Endothelial cell of umbilical vein (primary cell): ENCODE results near the gene THAP10. TPM values are rescaled to one million over a fixed set of nuclear protein-coding genes. Genes with fewer than 3 reads are reported as not detected.

Source experiments
- BruUV-seq: library from RNA; stranded (reverse); fragments of 400-500 nt; replicated peaks from 2 replicates; lab custom pipeline; 2021; lab: Mats Ljungman, UMichigan
- CTCF ChIA-PET: fragments of 300-600, 350-600 bp; sonication (Branson Sonifier 250); formaldehyde crosslinking; loops from one replicate; lab custom pipeline; 2021; ENCODE audit warnings: antibody characterized with exemption, inconsistent platforms; lab: Charles Lee
- POLR2A ChIA-PET: fragments of 300-600, 350-600 bp; sonication (Branson Sonifier 250); formaldehyde crosslinking; loops from one replicate; lab custom pipeline; 2021; ENCODE audit warnings: antibody characterized with exemption, inconsistent platforms; lab: Charles Lee
- DNase-seq: peaks from one replicate; pipeline ENCODE4 v3.0.0-alpha.2; 2011; ENCODE audit warnings: low read depth, low spot score
- FAIRE-seq: peaks from 2 replicates; lab custom pipeline; 2011; peaks lifted over from hg19 to GRCh38; lab: Jason Lieb, UNC
- H2AFZ ChIP-seq: 2 replicates; pipeline ENCODE4 v1.6.0; 2012; ENCODE audit warnings: low read depth, low read length, control low read depth, inconsistent platforms
- H3K27ac ChIP-seq: 2 replicates; pipeline ENCODE4 v1.5.1; 2011; ENCODE audit warnings: low read depth, mild to moderate bottlenecking, control low read depth, low read length, moderate library complexity; ENCODE audit not compliant: insufficient read depth
- H3K27me3 ChIP-seq, 2 experiments: 2 replicates each; pipeline versions ENCODE4 v1.6.0 to v1.6.1; 2011; ENCODE audit warnings: low read length in 2 of 2, mixed read lengths in 1 of 2; ENCODE audit not compliant: control insufficient read depth in 2 of 2, insufficient read depth in 2 of 2
- H3K36me3 ChIP-seq, 2 experiments: 2 replicates in 1 of 2; 3 replicates in 1 of 2; pipeline ENCODE4 v1.5.1; 2011; ENCODE audit warnings: low read length in 2 of 2, mild to moderate bottlenecking in 1 of 2, moderate library complexity in 1 of 2; ENCODE audit not compliant: control insufficient read depth in 2 of 2, insufficient read depth in 2 of 2; ENCODE audit errors: extremely low read depth in 1 of 2
- H3K4me1 ChIP-seq: 3 replicates; pipeline ENCODE4 v1.5.1; 2011; ENCODE audit warnings: mild to moderate bottlenecking, low read length; ENCODE audit not compliant: control insufficient read depth, insufficient read depth; ENCODE audit errors: extremely low read depth
- H3K4me2 ChIP-seq: 2 replicates; pipeline ENCODE4 v1.6.1; 2011; ENCODE audit warnings: low read length, control low read depth, mixed read lengths; ENCODE audit not compliant: insufficient read depth
- H3K4me3 ChIP-seq, 3 experiments: fragments of 200-600 bp in 1 of 3; sonication (generic), shearing (Covaris generic) in 1 of 3; replicated peaks in 1 of 3; 2 replicates each; pipeline ENCODE4 v1.5.1; 2011 to 2016; ENCODE audit warnings: control low read depth in 3 of 3, low read length in 3 of 3, mild to moderate bottlenecking in 2 of 3, inconsistent platforms in 1 of 3, low read depth in 1 of 3, moderate library complexity in 1 of 3; ENCODE audit not compliant: insufficient read depth in 1 of 3
- H3K79me2 ChIP-seq: 2 replicates; pipeline ENCODE4 v1.6.0; 2012; ENCODE audit warnings: low read length, inconsistent platforms; ENCODE audit not compliant: control insufficient read depth, insufficient read depth
- H3K9ac ChIP-seq: replicated peaks from 2 replicates; pipeline ENCODE3; 2011; ENCODE audit warnings: low read length, control low read depth; ENCODE audit not compliant: insufficient read depth; ENCODE audit errors: extremely low read depth
- H3K9me1 ChIP-seq: replicated peaks from 3 replicates; pipeline ENCODE4 v1.6.0; 2011; ENCODE audit warnings: mild to moderate bottlenecking, low read length; ENCODE audit not compliant: control insufficient read depth, insufficient read depth; ENCODE audit errors: extremely low read depth
- H3K9me3 ChIP-seq: replicated peaks from 2 replicates; pipeline ENCODE4 v1.5.1; 2012; ENCODE audit warnings: low read length, inconsistent platforms; ENCODE audit not compliant: control insufficient read depth, insufficient read depth
- H4K20me1 ChIP-seq: replicated peaks from 2 replicates; pipeline ENCODE3; 2011; ENCODE audit warnings: mild to moderate bottlenecking, low read length; ENCODE audit not compliant: control insufficient read depth, insufficient read depth; ENCODE audit errors: extremely low read depth
- EZH2 ChIP-seq: IDR thresholded peaks from 2 replicates; pipeline ENCODE4 v1.6.1; 2012; ENCODE audit warnings: borderline replicate concordance, low read depth, mild to moderate bottlenecking, moderate library complexity, low read length, inconsistent platforms; ENCODE audit not compliant: severe bottlenecking
- FOS ChIP-seq: IDR thresholded peaks from 2 replicates; pipeline ENCODE4 v1.6.1; 2011; ENCODE audit warnings: mild to moderate bottlenecking, low read length, moderate library complexity, borderline replicate concordance; ENCODE audit not compliant: insufficient read depth
- GATA2 ChIP-seq: IDR thresholded peaks from 2 replicates; pipeline ENCODE4 v1.7.0; 2011; ENCODE audit warnings: low read depth, mild to moderate bottlenecking, moderate library complexity, mixed read lengths, low read length; ENCODE audit not compliant: insufficient read length, insufficient read depth
- JUN ChIP-seq: IDR thresholded peaks from 2 replicates; pipeline ENCODE4 v1.6.1; 2011; ENCODE audit warnings: borderline replicate concordance, low read depth; ENCODE audit not compliant: insufficient read length, insufficient read depth
- MYC ChIP-seq: IDR thresholded peaks from one replicate; pipeline ENCODE4 v1.6.1; 2011; ENCODE audit warnings: mild to moderate bottlenecking, low read depth, low read length
- POLR2A ChIP-seq: IDR thresholded peaks from 2 replicates; pipeline ENCODE4 v1.6.1; 2012; ENCODE audit warnings: low read depth, mild to moderate bottlenecking, control low read depth, low read length
- POLR2AphosphoS5 ChIP-seq: IDR thresholded peaks from 2 replicates; pipeline ENCODE4 v1.6.1; 2012; ENCODE audit warnings: low read depth, mild to moderate bottlenecking, control low read depth, low read length, moderate library complexity; ENCODE audit not compliant: insufficient read depth
- dilution Hi-C: fragments of 300-500 bp; cut with MboI; formaldehyde crosslinking; loops from one replicate; pipeline ENCODE4 v1.15.0; 2019; ENCODE audit warnings: low sequenced_read_pairs; ENCODE audit not compliant: extremely low pct_ligation_motif_present
- intact Hi-C: fragments of 100-400 bp; cut with micrococcal nuclease; formaldehyde crosslinking; loops from one replicate; pipeline ENCODE4 v1.10.0; 2022
- polyA plus RNA-seq, 4 experiments: library from polyadenylated mRNA; depleted of rRNA in 3 of 4; stranded (reverse) in 3 of 4; unstranded in 1 of 4; fragments of >200 nt; gene quantifications; 2 replicates each; pipeline versions ENCODE4 v1.2.1 to v1.2.3, GENCODE V29; 2011 to 2012; ENCODE audit warnings: missing spikeins in 1 of 4
- total RNA-seq: library from RNA; stranded (reverse); gene quantifications from 2 replicates; pipeline ENCODE4 v1.2.3, GENCODE V29; 2021
- TF ChIP-seq, protein P1 (sequence below), 2 donors: IDR thresholded peaks; 1 replicate in 1 of 2; 2 replicates in 1 of 2; pipeline ENCODE4 v1.5.1; 2011; ENCODE audit warnings: low read length in 2 of 2, mild to moderate bottlenecking in 2 of 2, moderate library complexity in 2 of 2, control low read depth in 1 of 2, inconsistent platforms in 1 of 2, low read depth in 1 of 2; ENCODE audit not compliant: insufficient read depth in 1 of 2; ENCODE audit errors: extremely low read depth in 1 of 2
- TF ChIP-seq, protein P2 (sequence below): IDR thresholded peaks from 2 replicates; pipeline ENCODE4 v1.6.1; 2011; ENCODE audit not compliant: insufficient read depth, insufficient read length

THAP10 gene
- total and polyA plus RNA-seq, 2 donors (not counting 3 experiments of a cell fraction or from before 2014, with no cell fraction given): 1.7 to 4.0 TPM

DNA sequence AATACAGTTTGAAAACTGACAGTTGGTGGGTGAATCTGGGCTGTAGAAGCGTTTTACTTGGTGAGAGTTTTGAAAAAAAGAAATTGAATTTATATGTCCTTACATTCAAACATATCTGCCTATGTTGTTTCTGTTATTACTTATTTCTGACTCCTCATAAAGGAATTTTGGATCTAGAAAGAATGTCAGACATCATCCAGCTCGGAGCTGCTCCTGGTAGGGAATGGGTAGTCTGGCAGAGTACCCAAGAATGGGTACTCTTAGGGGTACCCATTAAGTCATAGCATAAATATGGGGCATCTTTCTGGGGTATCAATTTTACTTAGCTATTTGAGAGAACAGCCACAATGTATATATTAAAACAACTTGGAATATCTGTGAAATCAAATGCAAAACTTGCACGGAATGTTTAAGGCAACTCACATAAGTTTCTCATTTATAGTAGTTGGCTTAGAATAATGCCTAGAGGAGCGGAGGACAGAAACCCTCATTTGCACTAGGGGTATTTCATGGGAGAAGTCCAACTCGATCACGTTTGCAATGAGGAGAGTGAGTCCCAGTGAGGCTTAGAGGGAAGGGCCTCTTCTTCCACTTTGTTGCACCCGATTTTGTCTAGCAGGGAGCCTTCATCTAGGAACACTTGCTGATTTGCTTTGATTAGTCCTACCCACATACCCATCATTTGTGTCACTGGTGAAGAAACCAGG is 35.9 kb downstream of the THAP10 start:
- BruUV-seq: no TSS peak
- dilution Hi-C loops (no loop called here), intact Hi-C loops (no loop called here)
- Histone ChIP-seq H3K9me3 (no peaks in the 10 kb centered on the region), H3K79me2 (peaks cover 4% of the 10 kb centered on the region), H3K9ac (peak overlapping the region; percentile 49), H4K20me1 (no peaks in the 10 kb centered on the region), H3K27me3 (no peaks in the 10 kb centered on the region), H3K4me1 (peaks cover 26% of the 10 kb centered on the region), H3K27ac (peak overlapping the region; percentile 73), H3K36me3 (peaks cover 0 to 5% of the 10 kb centered on the region in 2 experiments), H2AFZ (peak overlapping the region; percentile 55), H3K4me3 (no peak overlapping the region), H3K9me1 (no peaks in the 10 kb centered on the region), H3K4me2 (no peak overlapping the region)
- CTCF ChIA-PET: interaction anchor here (0.8 to 9.2 kb wide), 8 partner anchors 14 to 584 kb away, joined by 3 to 72 read pairs (median 4); partner anchors contain the start of genes LRRC49 and THAP10
- no peak for TF ChIP-seq GATA2
- no peak for TF ChIP-seq MYC
- TF ChIP-seq, protein P1, sequence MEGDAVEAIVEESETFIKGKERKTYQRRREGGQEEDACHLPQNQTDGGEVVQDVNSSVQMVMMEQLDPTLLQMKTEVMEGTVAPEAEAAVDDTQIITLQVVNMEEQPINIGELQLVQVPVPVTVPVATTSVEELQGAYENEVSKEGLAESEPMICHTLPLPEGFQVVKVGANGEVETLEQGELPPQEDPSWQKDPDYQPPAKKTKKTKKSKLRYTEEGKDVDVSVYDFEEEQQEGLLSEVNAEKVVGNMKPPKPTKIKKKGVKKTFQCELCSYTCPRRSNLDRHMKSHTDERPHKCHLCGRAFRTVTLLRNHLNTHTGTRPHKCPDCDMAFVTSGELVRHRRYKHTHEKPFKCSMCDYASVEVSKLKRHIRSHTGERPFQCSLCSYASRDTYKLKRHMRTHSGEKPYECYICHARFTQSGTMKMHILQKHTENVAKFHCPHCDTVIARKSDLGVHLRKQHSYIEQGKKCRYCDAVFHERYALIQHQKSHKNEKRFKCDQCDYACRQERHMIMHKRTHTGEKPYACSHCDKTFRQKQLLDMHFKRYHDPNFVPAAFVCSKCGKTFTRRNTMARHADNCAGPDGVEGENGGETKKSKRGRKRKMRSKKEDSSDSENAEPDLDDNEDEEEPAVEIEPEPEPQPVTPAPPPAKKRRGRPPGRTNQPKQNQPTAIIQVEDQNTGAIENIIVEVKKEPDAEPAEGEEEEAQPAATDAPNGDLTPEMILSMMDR (IDR thresholded peaks at IDR 0.05; ENCODE audit: extremely low read depth in 1 of 2, insufficient read depth in 1 of 2, low read depth in 1 of 2, low read length in 2 of 2): no peak
- TF ChIP-seq, protein P2, sequence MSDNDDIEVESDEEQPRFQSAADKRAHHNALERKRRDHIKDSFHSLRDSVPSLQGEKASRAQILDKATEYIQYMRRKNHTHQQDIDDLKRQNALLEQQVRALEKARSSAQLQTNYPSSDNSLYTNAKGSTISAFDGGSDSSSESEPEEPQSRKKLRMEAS: no peak
- TF ChIP-seq POLR2A: no peak
- TF ChIP-seq FOS: no peak
- no peak for TF ChIP-seq POLR2AphosphoS5
- no peak for TF ChIP-seq JUN
- no peak for TF ChIP-seq EZH2
- POLR2A ChIA-PET: interaction anchor here (1.0 to 1.2 kb wide), 2 partner anchors 9 to 18 kb away, joined by 3 read pairs; no protein-coding TSS in a partner anchor
- no peak for DNase-seq
- FAIRE-seq: no peak
